ENCODE data around the gene OGA. TPM values are rescaled to one million over a fixed set of nuclear protein-coding genes. Genes with fewer than 3 reads are reported as not detected.
"Not testable (repeated sequence)": the region's sequence is repeated elsewhere in the genome, so short reads cannot be mapped to it uniquely, and the experiment has no call there.

Gene OGA
- total RNA-seq, 1 donor from 2014 or later = 119 TPM

GRCh38 chr10:101789686-101790085 is 28.6 kb downstream of the OGA start:
- Histone ChIP-seq H3K9me3 (ENCODE audit: insufficient read depth, low read depth, low read length) (no peaks in the 10 kb centered on the region), H3K36me3 (ENCODE audit: insufficient read depth, low read length) (peaks cover 76% of the 10 kb centered on the region), H3K4me1 (ENCODE audit: insufficient read depth, low read length) (no peaks in the 10 kb centered on the region), H3K4me3 (ENCODE audit: insufficient read depth, low read depth, low read length) (no peak overlapping the region), H3K79me2 (ENCODE audit: insufficient read depth, low read length) (peaks cover 28% of the 10 kb centered on the region), H3K27me3 (ENCODE audit: insufficient read depth, low read length) (no peaks in the 10 kb centered on the region), H4K20me1 (ENCODE audit: insufficient read depth, low read length) (peaks cover 68% of the 10 kb centered on the region), H3K4me2 (ENCODE audit: low read length) (no peak overlapping the region), H3K9ac (ENCODE audit: low read length) (no peak overlapping the region), H3K27ac (ENCODE audit: low read depth, low read length) (no peak overlapping the region), H2AFZ (ENCODE audit: low read depth, low read length) (no peak overlapping the region)
- H3K36me3 Mint-ChIP-seq (ENCODE audit: low read depth, unreplicated experiment) = peaks cover 12% of the 10 kb centered on the region
- no peak for DNase-seq (ENCODE audit: low read depth)
- no peak for TF ChIP-seq EZH2 (IDR thresholded peaks at IDR 0.05; ENCODE audit: insufficient read depth, low read length)
- FAIRE-seq = no peak
- H3K27me3 Mint-ChIP-seq (ENCODE audit: low read depth, unreplicated experiment) = no peaks in the 10 kb centered on the region
- H3K9me3 Mint-ChIP-seq (ENCODE audit: unreplicated experiment) = no peaks in the 10 kb centered on the region
- H3K4me3 Mint-ChIP-seq (ENCODE audit: unreplicated experiment) = no peak overlapping the region
- H3K27ac Mint-ChIP-seq (ENCODE audit: unreplicated experiment) = no peak overlapping the region
- no peaks in the 10 kb centered on the region for H3K4me1 Mint-ChIP-seq (ENCODE audit: low read depth, unreplicated experiment)

- H3K27ac Mint-ChIP-seq (ENCODE audit: unreplicated experiment); H3K9ac ChIP-seq (ENCODE audit: low read length); H3K4me2 ChIP-seq (ENCODE audit: low read length); H3K27me3 Mint-ChIP-seq (ENCODE audit: low read depth, unreplicated experiment); H3K4me1 ChIP-seq (ENCODE audit: insufficient read depth, low read length); H3K27me3 ChIP-seq (ENCODE audit: insufficient read depth, low read length); H3K9me3 ChIP-seq (ENCODE audit: insufficient read depth, low read depth, low read length); H3K27ac ChIP-seq (ENCODE audit: low read depth, low read length); H2AFZ ChIP-seq (ENCODE audit: low read depth, low read length); H3K4me1 Mint-ChIP-seq (ENCODE audit: low read depth, unreplicated experiment); H3K9me3 Mint-ChIP-seq (ENCODE audit: unreplicated experiment); H3K4me3 ChIP-seq (ENCODE audit: insufficient read depth, low read depth, low read length); H3K4me3 Mint-ChIP-seq (ENCODE audit: unreplicated experiment); DNase-seq (ENCODE audit: low read depth); FAIRE-seq: not testable (repeated sequence)
- peaks cover 12% of the 10 kb centered on the region for H3K36me3 Mint-ChIP-seq (ENCODE audit: low read depth, unreplicated experiment)
- Histone ChIP-seq H3K79me2 (ENCODE audit: insufficient read depth, low read length) (peaks cover 25% of the 10 kb centered on the region), H4K20me1 (ENCODE audit: insufficient read depth, low read length) (peaks cover 67% of the 10 kb centered on the region), H3K36me3 (ENCODE audit: insufficient read depth, low read length) (peaks cover 76% of the 10 kb centered on the region)
Observed at GRCh38 chr10:101789231-101789630, 29.0 kb downstream of the OGA start.

GRCh38 chr10:101785801-101786200 is 32.4 kb downstream of the OGA start:
- no peaks in the 10 kb centered on the region for H3K27me3 ChIP-seq (ENCODE audit: insufficient read depth, low read length)
- Mint-ChIP-seq H3K4me3 (ENCODE audit: unreplicated experiment) (no peak overlapping the region), H3K27me3 (ENCODE audit: low read depth, unreplicated experiment) (no peaks in the 10 kb centered on the region), H3K27ac (ENCODE audit: unreplicated experiment) (no peak overlapping the region), H3K36me3 (ENCODE audit: low read depth, unreplicated experiment) (peaks cover 3% of the 10 kb centered on the region), H3K4me1 (ENCODE audit: low read depth, unreplicated experiment) (peaks cover 8% of the 10 kb centered on the region), H3K9me3 (ENCODE audit: unreplicated experiment) (no peaks in the 10 kb centered on the region)
- no peaks in the 10 kb centered on the region for H3K9me3 ChIP-seq (ENCODE audit: insufficient read depth, low read depth, low read length)
- no peak overlapping the region for H2AFZ ChIP-seq (ENCODE audit: low read depth, low read length)
- H3K36me3 ChIP-seq (ENCODE audit: insufficient read depth, low read length) = peaks cover 48% of the 10 kb centered on the region
- no peak for FAIRE-seq
- no peak for TF ChIP-seq CTCF (IDR thresholded peaks at IDR 0.05; ENCODE audit: insufficient read depth, low read depth, low read length)
- no peak for TF ChIP-seq EZH2 (IDR thresholded peaks at IDR 0.05; ENCODE audit: insufficient read depth, low read length)
- no peak overlapping the region for H3K4me2 ChIP-seq (ENCODE audit: low read length)
- H3K4me1 ChIP-seq (ENCODE audit: insufficient read depth, low read length) = peaks cover 16% of the 10 kb centered on the region
- no peak for DNase-seq (ENCODE audit: low read depth)
- peaks cover 58% of the 10 kb centered on the region for H4K20me1 ChIP-seq (ENCODE audit: insufficient read depth, low read length)
- H3K9ac ChIP-seq (ENCODE audit: low read length) = no peak overlapping the region
- H3K4me3 ChIP-seq (ENCODE audit: insufficient read depth, low read depth, low read length) = no peak overlapping the region
- no peak overlapping the region for H3K27ac ChIP-seq (ENCODE audit: low read depth, low read length)
- H3K79me2 ChIP-seq (ENCODE audit: insufficient read depth, low read length) = peaks cover 29% of the 10 kb centered on the region
